NCI-H2227 (cell line): ENCODE measurements around the gene TAX1BP1.
A peak's percentile ranks its signal among the peaks of the same experiment; 100 is the strongest.
"Not testable (repeated sequence)": the region's sequence is repeated elsewhere in the genome, so short reads cannot be mapped to it uniquely, and the experiment has no call there.

Experiments used
- DNase-seq: peaks from one replicate; lab custom pipeline; 2025; ENCODE audit not compliant: unreplicated experiment; lab: John Stamatoyannopoulos, UW

Gene TAX1BP1

DNA sequence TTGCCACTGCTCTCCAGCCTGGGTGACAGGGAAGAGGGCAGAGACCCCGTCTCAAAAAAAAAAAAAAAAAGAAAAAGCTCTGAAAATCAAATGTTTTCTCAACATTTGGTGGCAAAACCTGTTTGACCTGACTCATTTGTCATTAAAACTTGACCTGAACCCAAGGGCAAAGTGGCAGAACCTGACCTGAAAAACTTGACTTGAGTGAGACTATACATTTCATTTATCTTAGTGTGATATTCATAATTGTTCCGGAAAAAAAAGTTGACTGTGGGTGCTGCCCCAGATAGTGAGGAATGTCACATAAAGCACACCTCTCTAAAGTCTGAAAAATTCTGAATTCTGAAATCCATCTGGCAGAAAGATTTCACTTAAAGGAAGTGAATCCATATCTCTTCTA lies 2.3 kb upstream of the TAX1BP1 start:
- no peak for DNase-seq

- DNase-seq, result peak; percentile 53
Observed at GRCh38 chr7:27739301-27739908, 557 bp upstream of the TAX1BP1 start.

DNA sequence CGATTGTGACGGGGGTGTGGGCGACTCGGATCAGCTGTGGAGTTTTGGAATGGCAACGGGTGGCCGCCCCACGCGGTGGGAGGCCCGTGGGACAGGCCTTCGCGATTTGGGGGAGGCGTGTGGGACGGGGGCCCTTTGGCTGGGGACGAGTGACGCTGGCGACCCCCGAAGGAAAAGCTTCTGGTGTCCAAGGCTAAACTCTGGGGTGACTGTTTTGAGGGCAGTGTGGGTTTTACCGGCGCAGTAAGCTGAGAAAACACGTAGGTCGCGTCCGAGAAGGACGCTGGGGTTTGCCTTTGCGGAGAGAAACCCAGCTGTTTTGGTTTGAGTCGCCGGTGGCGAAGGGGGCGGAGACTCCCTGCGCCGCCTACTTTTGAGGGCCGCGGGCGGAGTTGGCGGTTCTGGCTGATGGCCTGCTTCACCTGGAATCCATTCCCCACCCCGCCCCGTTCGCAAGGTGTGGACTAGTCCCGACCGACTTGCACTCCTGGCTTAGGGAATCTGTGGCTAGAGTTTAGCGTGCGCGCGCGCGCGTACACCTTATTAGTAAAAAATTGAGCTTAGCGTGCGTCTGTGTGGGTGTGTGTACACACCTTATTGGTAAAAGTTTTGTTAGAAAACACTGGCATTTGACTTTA lies 606 bp downstream of the TAX1BP1 start:
- peak; percentile 71 for DNase-seq

GRCh38 chr7:27742091-27742710 lies 2.2 kb downstream of the TAX1BP1 start:
- DNase-seq, result not testable (repeated sequence)

- peak; percentile 14 for DNase-seq
Observed at GRCh38 chr7:27745064-27745583, 5.2 kb downstream of the TAX1BP1 start.

- DNase-seq, result no peak
Observed at GRCh38 chr7:27746486-27746885, 6.5 kb downstream of the TAX1BP1 start.

- no peak for DNase-seq
Observed at GRCh38 chr7:27746978-27747377, 7.0 kb downstream of the TAX1BP1 start.

DNA sequence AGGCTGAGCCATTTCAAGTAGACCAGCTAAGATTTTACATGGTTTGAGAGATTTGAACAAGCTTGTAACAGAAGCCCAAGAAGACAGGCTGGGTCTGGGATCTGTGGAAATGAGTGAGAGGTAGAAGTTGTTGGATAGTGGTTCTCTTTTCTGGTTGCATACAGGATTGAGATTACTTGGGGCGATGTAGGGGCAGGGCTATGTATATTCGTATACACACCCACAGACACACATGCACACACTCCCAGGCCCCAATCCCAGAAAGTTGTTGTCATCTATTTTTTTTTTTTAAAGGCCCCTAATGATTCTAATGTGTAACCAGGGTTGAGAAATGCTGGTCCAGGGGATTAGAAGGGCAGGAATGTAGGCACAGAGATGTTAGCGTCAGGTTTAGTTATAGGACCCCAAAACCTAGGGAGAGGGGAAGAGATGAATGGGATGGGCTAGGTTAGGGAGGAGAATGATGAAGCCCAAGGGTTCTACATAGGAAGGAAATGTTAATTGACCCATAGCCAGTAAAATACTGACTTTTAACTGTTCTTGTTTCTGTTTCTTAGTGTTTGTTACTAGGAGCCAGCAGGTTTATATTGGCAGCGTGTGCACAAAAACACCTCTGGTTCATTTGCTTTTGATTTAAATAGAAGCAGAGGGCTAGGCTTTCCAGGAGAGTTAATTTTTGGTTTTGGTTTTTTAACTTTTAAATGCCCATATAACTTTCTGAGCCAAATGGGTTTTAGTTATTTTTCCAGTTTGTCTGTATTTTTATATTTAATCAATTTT lies 7.8 kb downstream of the TAX1BP1 start:
- DNase-seq, result no peak

DNA sequence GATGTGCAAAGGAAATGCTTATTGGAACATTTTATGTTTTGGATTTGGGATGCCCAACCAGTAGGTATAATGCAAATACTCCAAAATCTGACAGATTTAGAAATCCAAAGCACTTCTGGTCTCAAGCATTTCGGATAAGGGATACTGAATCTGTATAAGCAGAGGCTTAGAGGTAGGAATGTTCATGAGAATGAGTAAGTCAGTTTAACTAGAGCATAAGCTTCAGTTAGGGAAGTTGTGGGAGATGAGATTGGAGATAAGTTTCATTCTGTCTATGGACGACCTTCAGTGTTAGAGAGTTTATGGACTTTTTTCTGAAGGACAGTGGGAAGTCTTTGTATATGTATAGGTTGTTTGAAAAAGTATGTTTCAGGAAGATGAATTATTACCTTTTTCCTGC lies 10.4 kb downstream of the TAX1BP1 start:
- no peak for DNase-seq

DNA sequence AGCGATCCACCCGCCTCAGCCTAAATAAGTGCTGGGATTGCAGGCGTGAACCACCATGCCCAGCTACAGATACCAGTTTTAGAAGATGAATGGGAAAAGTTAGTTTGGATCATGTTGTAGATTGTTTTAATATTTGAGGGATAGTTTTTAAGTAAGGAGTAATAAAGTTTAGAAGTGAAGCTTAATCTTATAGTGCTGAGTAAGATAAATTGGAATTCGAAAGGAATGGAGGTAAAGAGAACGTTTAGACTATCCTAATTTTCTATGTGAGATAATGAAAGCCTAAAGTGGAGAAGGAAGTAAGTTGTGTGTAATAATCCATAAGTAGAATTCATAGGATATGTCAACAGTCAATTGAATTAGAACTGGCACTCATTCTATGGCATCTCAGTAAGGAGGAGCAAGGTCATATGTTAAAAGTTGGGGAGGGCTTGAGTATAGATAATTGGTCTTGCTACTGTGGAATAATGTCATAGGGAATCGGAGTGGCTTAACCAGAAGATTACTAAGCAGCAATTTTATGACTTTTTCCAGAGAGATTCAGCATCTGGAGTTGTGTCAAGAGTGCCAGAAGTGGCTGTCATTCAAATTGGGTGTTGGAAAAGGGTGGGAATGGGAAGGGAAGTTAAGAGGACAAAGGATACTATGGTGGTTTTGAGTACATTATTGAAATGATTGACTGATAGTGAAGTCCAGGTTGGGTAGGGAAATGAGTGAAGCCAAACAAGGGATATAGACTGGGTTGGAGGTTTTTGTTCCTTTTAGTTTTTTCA lies 12.1 kb downstream of the TAX1BP1 start:
- peak; percentile 46 for DNase-seq

GRCh38 chr7:27753863-27754262 lies 13.9 kb downstream of the TAX1BP1 start:
- no peak for DNase-seq

GRCh38 chr7:27756298-27756697 lies 16.3 kb downstream of the TAX1BP1 start:
- DNase-seq, result no peak

- DNase-seq, result no peak
Observed at GRCh38 chr7:27759491-27759890, 19.5 kb downstream of the TAX1BP1 start.

DNA sequence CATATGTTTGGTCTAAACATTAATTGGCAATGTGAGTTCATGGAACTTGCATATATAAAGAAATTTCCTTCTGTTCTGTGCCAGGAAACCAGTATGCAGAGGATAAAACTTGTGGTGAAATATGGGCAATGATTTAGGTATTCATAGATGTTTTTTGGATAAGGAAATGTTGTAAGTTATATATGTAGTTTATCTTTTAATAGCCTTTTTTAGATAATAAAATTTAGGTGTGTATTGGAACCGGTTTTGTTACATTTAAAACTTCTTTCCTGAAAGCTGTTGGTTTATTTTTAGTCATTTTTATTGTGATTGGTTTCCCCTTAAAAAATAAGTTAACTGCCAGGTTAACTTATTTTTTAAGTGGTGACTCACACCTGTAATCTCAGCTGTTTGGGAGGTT lies 22.1 kb downstream of the TAX1BP1 start:
- no peak for DNase-seq

DNA sequence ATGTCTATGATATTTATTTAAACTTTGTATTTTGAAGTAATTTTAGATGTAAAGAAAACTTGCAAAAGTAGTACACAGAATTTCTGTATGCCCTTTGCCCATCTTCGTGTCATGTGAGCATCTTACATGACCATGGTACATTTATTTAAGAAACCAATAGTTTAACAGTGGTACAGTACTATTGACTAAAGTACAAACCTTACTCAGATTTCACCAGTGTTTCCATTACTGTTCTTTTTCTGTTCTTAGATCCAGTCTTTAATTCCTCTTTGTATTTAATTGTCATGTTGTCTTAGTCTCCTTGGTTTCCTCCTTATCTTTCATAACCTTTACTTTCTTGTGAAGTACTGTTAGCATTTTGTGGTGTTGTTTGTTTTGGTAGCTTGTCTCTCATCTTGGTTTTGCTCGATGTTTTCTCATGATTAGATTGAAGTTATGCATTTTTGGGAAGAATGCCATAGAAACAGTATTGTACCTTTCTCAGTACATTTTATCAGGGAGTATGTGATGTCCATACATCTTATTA lies 24.1 kb downstream of the TAX1BP1 start:
- DNase-seq, result no peak

DNA sequence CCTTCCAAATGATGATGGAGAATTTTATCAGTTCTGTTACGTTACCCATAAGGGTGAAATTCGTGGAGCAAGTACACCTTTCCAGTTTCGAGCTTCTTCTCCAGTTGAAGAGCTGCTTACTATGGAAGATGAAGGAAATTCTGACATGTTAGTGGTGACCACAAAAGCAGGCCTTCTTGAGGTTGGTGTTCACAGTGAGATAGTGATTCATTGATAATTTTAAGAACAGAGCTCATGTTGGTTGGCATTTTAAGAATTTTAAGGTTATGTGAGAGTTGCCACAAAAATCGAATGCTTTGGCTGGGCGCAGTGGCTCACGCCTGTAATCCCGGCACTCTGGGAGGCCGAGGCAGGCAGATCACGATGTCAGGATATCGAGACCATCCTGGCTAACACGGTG lies 25.9 kb downstream of the TAX1BP1 start:
- no peak for DNase-seq

GRCh38 chr7:27767374-27767773 lies 27.4 kb downstream of the TAX1BP1 start:
- no peak for DNase-seq

DNA sequence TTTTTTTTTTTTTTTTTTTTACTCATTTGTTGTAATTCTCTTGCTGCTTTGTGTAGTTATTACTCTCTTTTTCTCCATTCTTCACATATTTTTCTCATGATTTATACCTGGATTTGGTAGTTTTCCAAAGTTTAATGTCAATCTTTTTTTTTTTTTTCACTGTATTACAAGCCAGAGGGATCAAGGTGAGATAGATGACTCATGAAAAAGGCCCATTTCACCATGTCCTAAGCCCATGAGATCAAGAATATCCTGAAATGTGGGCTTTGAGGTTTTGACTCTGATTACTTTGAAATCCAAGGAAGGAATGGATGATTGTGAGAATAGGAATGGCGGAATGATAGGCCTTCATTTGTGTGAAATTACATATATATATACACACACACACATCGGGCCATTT lies 31.1 kb downstream of the TAX1BP1 start:
- DNase-seq, result no peak

GRCh38 chr7:27774717-27775328 lies 34.9 kb downstream of the TAX1BP1 start:
- peak; percentile 4 for DNase-seq

GRCh38 chr7:27775782-27776181 lies 35.8 kb downstream of the TAX1BP1 start:
- no peak for DNase-seq
